Sigmoid colon (tissue), 3 donors: ENCODE measurements around the gene TSPAN18.

Experiments
- CTCF ChIP-seq, 4 experiments: fragments of 450-650 bp in 3 of 4; fragments of 200-600 bp in 1 of 4; IDR thresholded peaks; one replicate each; pipeline ENCODE4 v1.5.1; 2016 to 2019; ENCODE audit warnings: antibody characterized with exemption in 4 of 4, mild to moderate bottlenecking in 3 of 4, moderate library complexity in 2 of 4
- POLR2A ChIP-seq, 2 donors: fragments of 450-650 bp; IDR thresholded peaks; one replicate each; pipeline ENCODE4 v1.6.1; 2016; ENCODE audit warnings: antibody characterized with exemption in 2 of 2, mild to moderate bottlenecking in 2 of 2, moderate library complexity in 2 of 2

GRCh38 chr11:44699497-44700408 is 27.0 kb upstream of the TSPAN18 start:
- no peak for TF ChIP-seq POLR2A (IDR thresholded peaks at IDR 0.05)
- no peak for TF ChIP-seq CTCF (IDR thresholded peaks at IDR 0.05)
